ENCODE results near the gene KLHL14. TPM values are rescaled to one million over a fixed set of nuclear protein-coding genes. Genes with fewer than 3 reads are reported as not detected.
"Not testable (repeated sequence)": the region's sequence is repeated elsewhere in the genome, so short reads cannot be mapped to it uniquely, and the experiment has no call there.

The KLHL14 gene
- 10 to 100 TPM; 15.4 to 33.2 (median 21.1) TPM for polyA plus RNA-seq (ENCODE audit: low read depth in 6 of 6)

- H3K36me3 Mint-ChIP-seq: no peaks in the 10 kb centered on the region
- DNase-seq: no peak
- H3K27ac Mint-ChIP-seq: peak within 1 kb of the TSS; percentile 74 to 95 (median 90)
- no peaks in the 10 kb centered on the region for H3K9me3 Mint-ChIP-seq
- no peaks in the 10 kb centered on the region for H3K27me3 Mint-ChIP-seq
- peak; percentile 26 to 32 for ATAC-seq (ENCODE audit: low read depth in 2 of 2)
- peaks cover 40 to 52% (median 48%) of the 10 kb centered on the region in 3 donors for H3K4me1 Mint-ChIP-seq
- H3K4me3 Mint-ChIP-seq: peak within 1 kb of the TSS; percentile 93 to 99 (median 96)
Observed at GRCh38 chr18:32772581-32773381, at the start of gene KLHL14. TSS of gene KLHL14 (minus strand) at chr18:32773023. CDS start at chr18:32770591, 2,432 bp downstream.

DNA sequence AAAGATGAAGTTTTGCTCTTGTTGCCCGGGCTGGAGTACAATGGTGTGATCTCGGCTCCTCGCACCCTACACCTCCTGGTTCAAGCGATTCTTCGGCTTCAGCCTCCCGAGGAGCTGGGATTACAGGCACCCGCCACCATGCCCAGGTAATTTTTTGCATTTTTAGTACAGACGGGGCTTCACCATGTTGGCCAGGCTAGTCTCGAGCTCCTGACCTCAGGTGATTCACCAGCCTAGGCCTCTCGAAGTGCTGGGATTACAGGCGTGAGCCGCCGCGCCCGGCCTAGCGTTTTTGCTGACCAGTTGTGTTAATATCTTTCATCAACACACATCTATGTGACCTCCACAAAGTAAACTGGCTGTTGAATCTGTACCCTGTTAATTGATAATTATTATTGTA lies 49.4 kb upstream of the KLHL14 start:
- peaks cover 0 to 5% (median 0%) of the 10 kb centered on the region in 3 donors for H3K4me1 Mint-ChIP-seq
- ATAC-seq (ENCODE audit: low read depth in 2 of 2) (no peak), DNase-seq (no peak)
- peaks cover 0 to 7% of the 10 kb centered on the region in 2 donors for H3K36me3 Mint-ChIP-seq
- peaks cover 0 to 11% (median 9%) of the 10 kb centered on the region in 3 donors for H3K27me3 Mint-ChIP-seq
- H3K27ac Mint-ChIP-seq: no peak overlapping the region
- H3K4me3 Mint-ChIP-seq: no peak overlapping the region
- H3K9me3 Mint-ChIP-seq: no peaks in the 10 kb centered on the region

DNA sequence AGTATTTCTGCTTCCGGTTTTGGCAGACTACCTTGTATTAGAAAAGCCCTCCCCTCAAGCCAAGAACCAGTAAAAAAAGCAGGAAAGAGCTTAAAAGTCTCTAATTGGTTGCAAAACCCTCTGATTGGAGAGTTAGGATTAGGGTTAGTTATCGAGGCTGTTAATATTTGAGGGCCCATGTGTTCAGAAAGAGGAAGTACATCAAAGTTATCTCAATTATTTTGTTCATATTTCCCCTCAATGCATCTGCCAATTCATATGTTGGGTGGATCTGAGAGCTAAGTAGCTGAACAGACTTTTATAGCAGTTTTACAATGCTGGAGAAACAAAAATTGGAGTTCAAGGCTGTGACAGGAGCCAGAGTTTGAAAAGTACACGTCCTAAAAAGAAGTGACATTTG lies 43.1 kb upstream of the KLHL14 start:
- Mint-ChIP-seq H3K9me3 (peaks cover 0 to 5% (median 0%) of the 10 kb centered on the region in 7 donors), H3K27ac (no peak overlapping the region), H3K36me3 (no peaks in the 10 kb centered on the region), H3K4me3 (peak overlapping the region in 3 of 8 donors; percentile 16 to 43 (median 26)), H3K4me1 (peaks cover 18 to 30% (median 18%) of the 10 kb centered on the region in 3 donors), H3K27me3 (no peaks in the 10 kb centered on the region)
- peak; percentile 20 for DNase-seq
- ATAC-seq (ENCODE audit: low read depth in 2 of 2): peak; percentile 69 to 71

GRCh38 chr18:32812342-32812741 lies 39.5 kb upstream of the KLHL14 start:
- Mint-ChIP-seq H3K27me3 (no peaks in the 10 kb centered on the region), H3K27ac (no peak overlapping the region), H3K9me3 (peaks cover 0 to 5% (median 0%) of the 10 kb centered on the region in 7 donors), H3K4me1 (peaks cover 24 to 40% (median 27%) of the 10 kb centered on the region in 3 donors), H3K4me3 (no peak overlapping the region), H3K36me3 (no peaks in the 10 kb centered on the region)
- DNase-seq (no peak), ATAC-seq (ENCODE audit: low read depth in 2 of 2) (no peak)

DNA sequence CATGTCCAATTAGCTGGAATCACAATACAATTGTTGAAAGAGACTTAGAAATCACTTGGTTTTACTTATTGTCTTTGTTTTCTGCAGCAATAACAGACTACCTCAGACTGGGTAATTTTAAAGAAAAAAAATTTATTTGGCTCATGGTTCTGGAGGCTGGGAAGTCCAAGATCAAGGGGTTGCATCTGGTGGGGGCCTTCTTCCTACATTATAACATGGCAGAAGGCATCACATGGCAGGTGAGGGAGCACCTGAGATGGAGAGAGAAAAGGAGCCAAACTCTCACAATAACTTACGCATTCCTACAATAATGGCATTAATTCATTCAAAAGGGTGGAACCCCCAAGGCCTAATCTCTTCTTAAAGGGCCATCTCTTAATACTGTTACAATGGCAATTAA lies 37.5 kb upstream of the KLHL14 start:
- ATAC-seq (ENCODE audit: low read depth in 2 of 2) (no peak), DNase-seq (no peak)
- peaks cover 0 to 5% (median 0%) of the 10 kb centered on the region in 7 donors for H3K9me3 Mint-ChIP-seq
- no peaks in the 10 kb centered on the region for H3K36me3 Mint-ChIP-seq
- no peak overlapping the region for H3K27ac Mint-ChIP-seq
- H3K4me3 Mint-ChIP-seq: no peak overlapping the region
- H3K27me3 Mint-ChIP-seq: no peaks in the 10 kb centered on the region
- H3K4me1 Mint-ChIP-seq: peaks cover 13 to 31% (median 17%) of the 10 kb centered on the region in 3 donors

DNA sequence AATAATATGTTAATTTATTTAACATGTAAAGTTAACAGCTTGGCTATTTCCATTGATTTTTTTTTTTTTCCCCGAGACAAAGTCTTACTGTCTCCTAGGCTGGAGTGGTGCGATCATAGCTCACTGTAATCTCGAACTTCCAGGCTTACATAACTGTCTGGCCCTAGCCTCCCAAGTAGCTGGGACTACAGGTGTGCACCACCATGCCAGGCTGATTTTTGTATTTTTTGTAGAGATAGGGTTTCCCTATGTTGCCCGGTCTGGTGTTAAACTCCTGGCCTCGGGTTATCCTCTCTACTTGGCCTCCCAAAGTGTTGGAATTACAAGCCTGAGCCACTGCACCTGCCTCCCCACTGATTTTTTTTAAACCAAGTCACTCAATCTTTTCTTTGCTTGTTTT lies 32.5 kb upstream of the KLHL14 start:
- H3K36me3 Mint-ChIP-seq: no peaks in the 10 kb centered on the region
- DNase-seq (no peak), ATAC-seq (ENCODE audit: low read depth in 2 of 2) (no peak)
- peaks cover 45 to 52% (median 50%) of the 10 kb centered on the region in 3 donors for H3K4me1 Mint-ChIP-seq
- H3K4me3 Mint-ChIP-seq: no peak overlapping the region
- no peaks in the 10 kb centered on the region for H3K27me3 Mint-ChIP-seq
- peak overlapping the region in 3 of 6 donors; percentile 59 to 98 (median 96) for H3K27ac Mint-ChIP-seq
- peaks cover 0 to 2% (median 0%) of the 10 kb centered on the region in 7 donors for H3K9me3 Mint-ChIP-seq

GRCh38 chr18:32804134-32804888 lies 31.5 kb upstream of the KLHL14 start:
- H3K36me3 Mint-ChIP-seq: no peaks in the 10 kb centered on the region
- no peaks in the 10 kb centered on the region for H3K27me3 Mint-ChIP-seq
- peak overlapping the region; percentile 24 to 88 (median 76) for H3K4me3 Mint-ChIP-seq
- peak; percentile 44 for DNase-seq
- H3K4me1 Mint-ChIP-seq: peaks cover 47 to 55% (median 50%) of the 10 kb centered on the region in 3 donors
- ATAC-seq (ENCODE audit: low read depth in 2 of 2): peak; percentile 53 to 58
- peak overlapping the region; percentile 98 to 99 (median 99) for H3K27ac Mint-ChIP-seq
- peaks cover 0 to 2% (median 0%) of the 10 kb centered on the region in 7 donors for H3K9me3 Mint-ChIP-seq

GRCh38 chr18:32803568-32803967 lies 30.7 kb upstream of the KLHL14 start:
- Mint-ChIP-seq H3K9me3 (peaks cover 0 to 4% (median 0%) of the 10 kb centered on the region in 7 donors), H3K27ac (peak overlapping the region; percentile 98 to 99 (median 99)), H3K27me3 (no peaks in the 10 kb centered on the region), H3K4me3 (peak overlapping the region; percentile 24 to 88 (median 78)), H3K4me1 (peaks cover 40 to 52% (median 46%) of the 10 kb centered on the region in 3 donors), H3K36me3 (no peaks in the 10 kb centered on the region)
- DNase-seq: peak; percentile 68
- peak; percentile 93 to 94 for ATAC-seq (ENCODE audit: low read depth in 2 of 2)

DNA sequence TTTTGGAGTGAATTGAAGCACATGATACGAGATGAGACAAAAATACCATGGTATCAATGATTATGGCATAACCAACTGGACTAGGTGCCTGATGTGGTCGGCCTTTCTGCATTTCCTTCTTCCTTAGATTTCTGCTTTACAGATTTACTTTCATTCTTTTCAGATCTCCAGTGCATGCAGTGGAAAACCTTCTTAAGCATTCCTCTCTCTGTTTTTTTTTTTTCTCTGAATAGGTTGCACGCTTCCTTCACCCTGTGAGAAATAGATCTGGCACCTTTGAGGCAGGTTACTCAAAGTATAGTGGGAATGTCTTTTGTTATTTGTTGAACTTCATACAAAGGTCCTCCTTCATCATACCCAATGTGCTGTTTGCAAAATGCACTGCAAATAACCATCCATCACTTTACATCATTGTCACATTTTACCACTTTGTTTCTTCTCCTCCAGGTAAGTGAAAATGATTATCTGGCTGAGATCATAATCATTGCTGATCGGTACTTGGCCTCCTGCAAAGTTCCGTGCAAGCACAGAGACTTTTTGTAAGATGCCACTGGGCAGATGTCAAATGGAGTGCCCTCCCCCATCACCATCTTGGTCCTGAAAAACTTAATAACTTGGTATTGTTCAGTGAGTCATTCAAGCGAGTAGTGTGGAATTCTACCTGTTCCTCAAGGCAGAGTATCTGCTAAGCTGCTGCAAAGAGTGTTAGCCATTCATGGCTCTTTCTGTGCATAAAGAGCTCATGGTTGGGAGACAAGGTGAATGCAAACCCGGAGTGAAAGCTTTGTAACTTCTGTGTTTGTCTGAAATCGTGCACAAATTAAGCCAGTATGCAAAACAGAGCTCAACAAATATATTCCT lies 30.0 kb upstream of the KLHL14 start:
- H3K9me3 Mint-ChIP-seq: peaks cover 2 to 9% (median 3%) of the 10 kb centered on the region in 7 donors
- H3K27ac Mint-ChIP-seq: peak overlapping the region; percentile 98 to 99 (median 99)
- no peaks in the 10 kb centered on the region for H3K27me3 Mint-ChIP-seq
- peaks cover 38 to 53% (median 44%) of the 10 kb centered on the region in 3 donors for H3K4me1 Mint-ChIP-seq
- ATAC-seq (ENCODE audit: low read depth in 2 of 2) (peak; percentile 46 to 49), DNase-seq (no peak)
- peaks cover 0 to 4% of the 10 kb centered on the region in 2 donors for H3K36me3 Mint-ChIP-seq
- peak overlapping the region; percentile 24 to 88 (median 76) for H3K4me3 Mint-ChIP-seq

DNA sequence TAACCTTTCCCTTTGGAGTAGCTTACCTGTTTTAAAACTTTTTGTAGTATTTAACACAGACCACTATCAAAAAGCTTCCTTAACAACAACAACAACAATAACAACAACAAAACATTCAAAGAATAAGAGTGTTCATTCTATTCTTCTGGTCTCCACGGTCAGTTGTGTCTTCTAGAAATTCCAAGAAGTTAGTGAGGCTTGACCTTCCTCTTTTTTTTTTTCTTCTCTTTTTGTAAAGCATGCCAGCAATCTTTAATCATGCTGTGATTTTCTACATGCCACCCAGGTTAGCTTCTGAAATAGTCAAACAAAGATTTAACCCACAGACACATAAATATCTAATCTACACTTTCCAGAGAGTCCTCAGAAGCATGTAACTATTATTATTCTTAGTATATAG lies 28.4 kb upstream of the KLHL14 start:
- Mint-ChIP-seq H3K9me3 (peaks cover 3 to 16% (median 7%) of the 10 kb centered on the region in 7 donors), H3K4me3 (peak overlapping the region in 4 of 8 donors; percentile 24 to 32 (median 31)), H3K27ac (peak overlapping the region; percentile 55 to 98 (median 76)), H3K27me3 (no peaks in the 10 kb centered on the region), H3K4me1 (peaks cover 46 to 66% (median 50%) of the 10 kb centered on the region in 3 donors), H3K36me3 (peaks cover 0 to 7% of the 10 kb centered on the region in 2 donors)
- no peak for DNase-seq
- no peak for ATAC-seq (ENCODE audit: low read depth in 2 of 2)

GRCh38 chr18:32798209-32798960 lies 25.6 kb upstream of the KLHL14 start:
- no peak for ATAC-seq (ENCODE audit: low read depth in 2 of 2)
- no peak for DNase-seq
- no peaks in the 10 kb centered on the region for H3K27me3 Mint-ChIP-seq
- peaks cover 3 to 16% (median 7%) of the 10 kb centered on the region in 7 donors for H3K9me3 Mint-ChIP-seq
- peak overlapping the region in 1 of 6 donors; percentile 27 for H3K27ac Mint-ChIP-seq
- H3K4me3 Mint-ChIP-seq: no peak overlapping the region
- H3K4me1 Mint-ChIP-seq: peaks cover 38 to 55% (median 39%) of the 10 kb centered on the region in 3 donors
- H3K36me3 Mint-ChIP-seq: peaks cover 0 to 7% of the 10 kb centered on the region in 2 donors

- H3K36me3 Mint-ChIP-seq; H3K4me3 Mint-ChIP-seq; H3K27me3 Mint-ChIP-seq; H3K27ac Mint-ChIP-seq; ATAC-seq (ENCODE audit: low read depth in 2 of 2); DNase-seq: not testable (repeated sequence)
- Mint-ChIP-seq H3K4me1 (peaks cover 10 to 23% (median 16%) of the 10 kb centered on the region in 3 donors), H3K9me3 (peaks cover 3 to 16% (median 7%) of the 10 kb centered on the region in 7 donors)
Observed at GRCh38 chr18:32794667-32795066, 21.8 kb upstream of the KLHL14 start.

Data from naive B cell (primary cell).